HG03469 (cell line): ENCODE measurements around the gene CD84.
A peak's percentile ranks its signal among the peaks of the same experiment; 100 is the strongest.
"Not testable (repeated sequence)": the region's sequence is repeated elsewhere in the genome, so short reads cannot be mapped to it uniquely, and the experiment has no call there.

ENCODE experiments used
- ATAC-seq: cut with Tn5 transposase; IDR thresholded peaks from one replicate; pipeline ENCODE4 v1.9.1; 2021; ENCODE audit warnings: mild to moderate bottlenecking, moderate library complexity, moderate number of reproducible peaks; ENCODE audit not compliant: unreplicated experiment

The CD84 gene

DNA sequence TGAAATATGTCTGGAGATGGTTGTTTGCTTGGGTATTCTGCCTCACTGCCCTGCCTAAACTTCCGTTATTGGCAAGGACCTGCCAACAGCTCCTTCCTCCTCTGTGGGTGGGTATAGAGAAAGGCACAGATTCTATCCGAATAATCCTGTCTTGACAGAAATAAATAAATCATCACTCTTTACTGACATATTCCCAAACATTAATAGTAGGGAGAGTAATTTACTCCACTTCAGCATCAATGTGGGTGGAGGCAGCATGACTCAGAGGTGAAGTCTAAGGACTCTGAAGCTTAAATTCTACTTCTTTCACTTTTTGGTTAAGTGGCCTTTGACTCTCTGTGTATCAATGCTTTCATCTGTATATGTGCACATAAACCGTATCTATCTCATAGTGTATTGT lies 2.9 kb downstream of the CD84 start:
- no peak for ATAC-seq

DNA sequence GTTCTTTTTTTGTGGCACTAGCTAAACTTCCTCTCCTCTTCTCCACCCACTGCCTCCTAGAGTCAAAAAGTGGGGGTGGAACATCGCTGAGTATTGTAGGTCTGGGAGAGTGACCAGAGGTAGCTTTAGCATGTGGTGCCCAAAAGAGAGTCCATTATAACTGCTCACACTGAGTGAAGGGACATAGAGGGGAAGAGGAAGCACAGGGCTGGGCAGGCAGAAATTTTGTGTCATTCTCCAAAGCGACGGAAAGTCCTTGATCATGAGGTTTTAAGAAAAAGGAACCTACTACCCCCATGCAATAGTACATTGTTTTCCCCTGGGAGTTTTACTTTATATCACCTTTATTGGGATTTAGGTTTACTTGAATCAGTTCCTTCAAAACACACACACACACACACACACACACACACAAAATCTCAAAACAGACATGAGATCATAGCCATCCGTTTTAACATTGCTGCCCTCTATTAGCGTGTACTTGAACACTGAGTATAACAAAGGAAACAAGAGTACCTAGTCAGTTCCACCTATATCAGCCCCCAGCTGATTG lies 4.1 kb downstream of the CD84 start:
- no peak for ATAC-seq

DNA sequence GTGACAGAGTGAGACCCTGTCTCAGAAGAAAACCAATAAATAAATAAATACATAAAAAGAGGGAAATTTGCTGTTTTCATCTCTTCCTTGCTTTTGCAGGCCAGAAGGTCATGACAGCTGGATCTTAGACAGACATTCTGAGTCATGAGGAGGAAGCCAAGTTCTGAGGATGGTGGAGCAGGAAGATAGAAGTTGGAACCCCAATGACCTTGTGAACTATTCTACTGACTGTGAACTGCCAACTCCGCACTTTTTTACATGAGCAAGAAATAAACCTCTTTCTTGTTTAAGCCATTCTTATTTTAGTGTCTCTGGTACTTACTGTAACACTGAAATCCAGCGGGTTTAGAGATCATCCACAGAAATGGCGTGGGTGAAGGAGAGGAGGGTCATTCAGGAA lies 8.5 kb downstream of the CD84 start:
- no peak for ATAC-seq

DNA sequence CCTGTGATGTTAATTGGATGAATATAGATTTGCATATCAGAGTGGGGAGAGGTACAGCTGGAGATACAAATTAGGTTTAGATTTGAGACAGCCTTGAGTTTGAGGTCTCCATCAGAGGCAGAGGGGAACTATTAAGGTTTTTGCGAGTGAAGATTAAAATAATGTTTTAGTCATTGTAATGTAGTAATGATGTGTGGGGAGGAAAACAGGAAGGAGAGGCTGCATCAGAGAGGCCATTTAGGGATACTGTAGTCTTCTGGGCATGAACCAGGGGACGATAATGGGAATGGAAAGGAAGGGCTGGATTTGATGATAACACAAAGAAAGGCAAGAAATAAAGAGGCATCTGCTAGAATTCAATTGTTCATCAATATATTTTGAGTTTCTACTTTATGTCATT lies 9.5 kb downstream of the CD84 start:
- no peak for ATAC-seq

DNA sequence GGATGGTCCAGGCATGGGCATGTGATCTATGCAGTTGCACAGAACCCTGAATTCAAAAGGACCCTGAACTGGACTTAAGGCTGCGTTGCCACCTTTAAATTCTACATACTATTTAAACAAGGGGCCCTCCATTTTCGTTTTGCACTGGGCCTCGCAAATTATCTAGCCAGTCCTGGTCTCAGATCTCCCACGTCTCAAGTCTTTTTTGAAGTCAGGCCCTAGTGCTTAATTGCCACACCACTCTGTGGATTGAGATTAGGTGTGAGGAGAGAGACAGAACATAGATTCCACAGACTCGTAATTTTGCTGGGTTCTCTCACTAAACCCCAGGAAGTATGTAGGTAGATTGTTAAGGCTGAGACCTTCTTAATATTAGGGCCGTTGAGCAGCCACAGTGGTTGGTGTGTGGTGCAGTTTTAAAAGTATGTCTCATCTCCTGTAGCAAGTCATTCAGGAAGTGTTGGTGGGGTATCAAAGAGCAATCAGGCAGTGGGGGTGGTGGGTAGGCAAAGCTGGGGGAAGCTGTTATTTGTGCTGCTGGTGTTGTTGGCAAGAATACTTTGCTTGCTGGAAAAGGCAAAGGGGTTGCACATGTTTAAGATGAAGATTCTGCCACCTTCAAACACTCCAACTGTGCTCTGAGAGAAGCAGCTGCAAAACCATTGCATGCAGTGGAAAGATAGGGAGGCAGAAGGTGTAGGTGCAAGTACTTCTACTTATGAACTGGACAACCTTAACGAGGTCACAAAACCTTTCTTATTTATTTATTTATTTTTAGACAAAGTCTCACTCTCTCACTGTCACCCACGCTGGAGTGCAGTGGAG lies 11.2 kb downstream of the CD84 start:
- no peak for ATAC-seq

DNA sequence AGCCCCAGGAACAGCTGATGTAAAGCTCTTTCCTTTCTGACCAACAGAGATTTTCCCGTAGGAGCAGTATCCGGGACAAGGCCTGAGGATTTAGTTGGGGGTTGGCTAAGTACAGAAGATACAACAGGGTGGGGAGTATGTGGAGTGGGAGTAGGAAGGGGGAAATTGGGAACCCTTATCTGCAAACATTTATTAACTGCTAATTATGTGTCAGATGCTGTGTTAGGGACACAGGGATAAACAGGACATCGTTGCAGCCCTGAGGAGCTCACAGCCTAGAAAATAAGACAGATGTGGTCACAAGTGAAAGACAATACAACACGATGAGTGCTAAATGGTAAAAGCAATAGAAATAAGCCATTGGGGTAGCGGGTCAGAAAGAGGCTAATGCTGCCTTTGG lies 12.0 kb downstream of the CD84 start:
- ATAC-seq = no peak

DNA sequence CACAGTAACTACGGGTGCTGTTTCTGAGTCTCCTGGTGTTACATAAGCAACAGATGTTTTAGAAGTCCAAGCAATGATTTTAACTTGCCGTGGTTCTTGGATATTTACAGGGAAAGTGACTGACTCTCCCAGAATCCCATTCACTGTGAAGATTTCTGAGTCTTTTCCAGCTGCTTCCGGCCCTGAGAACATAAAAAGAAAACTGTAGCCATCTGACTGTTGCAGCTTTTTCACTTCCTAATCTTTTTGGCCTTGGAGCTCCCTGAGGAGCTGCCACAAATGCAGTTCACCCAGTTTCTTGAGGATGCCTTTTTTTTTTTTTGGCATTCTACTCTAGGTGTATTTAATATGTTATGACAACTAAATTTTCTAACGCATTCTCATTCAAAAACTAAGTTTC lies 13.7 kb downstream of the CD84 start:
- no peak for ATAC-seq

DNA sequence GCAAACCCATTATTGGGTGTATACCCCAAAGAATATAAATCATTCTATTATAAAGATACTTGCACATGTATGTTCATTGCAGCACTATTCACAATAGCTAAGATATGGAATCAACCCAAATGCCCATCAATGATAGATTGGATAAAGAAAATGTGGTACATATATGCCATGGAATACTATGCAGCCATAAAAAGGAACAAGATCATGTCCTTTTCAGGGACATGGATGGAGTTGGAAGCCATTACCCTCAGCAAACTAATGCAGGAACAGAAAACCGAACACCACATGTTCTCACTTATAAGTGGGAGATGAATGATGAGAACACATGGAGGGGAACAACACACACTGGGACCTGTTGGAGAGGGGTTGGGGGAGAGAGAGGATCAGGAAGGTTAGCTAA lies 16.1 kb downstream of the CD84 start:
- ATAC-seq = not testable (repeated sequence)

DNA sequence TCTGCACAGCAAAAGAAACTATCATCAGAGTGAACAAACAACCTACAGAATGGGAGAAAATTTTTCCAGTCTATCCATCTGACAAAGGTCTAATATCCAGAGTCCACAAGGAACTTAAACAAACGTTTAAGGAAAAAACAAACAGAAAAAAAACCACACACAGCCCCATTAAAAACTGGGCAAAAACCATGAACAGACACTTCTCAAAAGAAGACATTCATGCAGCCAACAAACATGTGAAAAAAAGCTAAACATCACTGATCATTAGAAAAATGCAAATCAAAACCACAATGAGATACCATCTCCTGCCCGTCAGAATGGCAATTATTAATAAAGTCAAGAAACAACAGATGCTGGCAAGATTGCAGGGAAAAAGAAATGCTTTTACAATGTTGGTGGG lies 16.6 kb downstream of the CD84 start:
- not testable (repeated sequence) for ATAC-seq

DNA sequence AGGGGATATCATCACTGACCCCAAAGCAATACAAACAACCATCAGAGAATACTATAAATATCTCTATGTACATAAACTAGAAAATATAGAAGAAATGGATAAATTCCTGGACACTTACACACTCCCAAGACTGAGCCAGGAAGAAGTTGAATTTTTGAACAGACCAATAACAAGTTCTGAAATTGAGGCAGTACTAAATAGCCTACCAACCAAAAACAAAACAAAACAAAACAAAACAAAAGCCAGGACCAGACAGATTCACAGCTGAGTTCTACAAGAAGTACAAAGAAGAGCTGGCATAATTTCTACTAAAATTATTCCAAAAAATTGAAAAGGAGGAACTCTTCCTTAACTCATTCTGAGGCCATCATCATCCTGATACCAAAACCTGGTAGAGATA lies 18.5 kb downstream of the CD84 start:
- ATAC-seq = no peak

DNA sequence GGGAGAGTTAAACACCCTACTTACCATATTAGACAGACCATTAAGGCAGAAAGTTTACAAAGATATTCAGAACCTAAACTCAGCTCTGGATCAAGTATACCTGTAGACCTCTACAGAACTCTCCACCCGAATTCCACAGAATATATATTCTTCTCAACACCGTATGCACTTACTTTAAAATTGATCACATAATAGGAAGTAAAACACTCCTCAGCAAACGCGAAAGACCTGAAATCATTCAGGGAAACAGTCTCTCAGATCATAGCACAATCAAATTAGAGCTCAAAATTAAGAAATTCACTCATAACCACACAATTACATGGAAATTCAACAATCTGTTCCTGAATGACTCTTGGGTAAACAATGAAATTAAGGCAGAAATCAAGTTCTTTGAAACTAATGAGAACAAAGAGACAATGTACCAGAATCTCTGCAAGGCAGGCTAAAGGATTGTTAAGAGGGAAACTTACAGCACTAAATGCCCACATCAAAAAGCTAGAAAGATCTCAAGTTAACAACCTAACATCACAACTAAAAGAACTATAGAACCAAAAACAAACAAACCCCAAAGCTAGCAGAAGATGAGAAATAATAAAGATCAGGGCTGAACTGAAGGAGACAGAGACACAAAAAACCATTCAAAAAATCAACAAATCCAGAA lies 19.1 kb downstream of the CD84 start:
- ATAC-seq = no peak

DNA sequence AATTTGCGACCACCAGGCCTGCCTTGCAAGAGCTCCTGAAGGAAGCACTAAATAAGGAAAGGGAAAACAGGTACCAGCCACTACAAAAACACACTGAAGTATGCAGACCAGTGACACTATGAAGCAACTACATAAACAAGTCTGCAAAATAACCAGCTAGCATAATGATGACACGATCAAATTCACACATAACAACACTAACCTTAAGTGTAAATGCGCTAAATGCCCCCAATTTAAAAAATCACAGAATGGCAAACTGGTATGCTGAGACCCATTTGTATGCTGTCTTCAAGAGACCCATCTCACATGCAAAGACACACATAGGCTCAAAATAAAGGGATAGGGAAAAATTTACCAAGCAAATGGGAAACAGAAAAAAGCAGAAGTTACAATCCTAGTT lies 19.9 kb downstream of the CD84 start:
- ATAC-seq = not testable (repeated sequence)

DNA sequence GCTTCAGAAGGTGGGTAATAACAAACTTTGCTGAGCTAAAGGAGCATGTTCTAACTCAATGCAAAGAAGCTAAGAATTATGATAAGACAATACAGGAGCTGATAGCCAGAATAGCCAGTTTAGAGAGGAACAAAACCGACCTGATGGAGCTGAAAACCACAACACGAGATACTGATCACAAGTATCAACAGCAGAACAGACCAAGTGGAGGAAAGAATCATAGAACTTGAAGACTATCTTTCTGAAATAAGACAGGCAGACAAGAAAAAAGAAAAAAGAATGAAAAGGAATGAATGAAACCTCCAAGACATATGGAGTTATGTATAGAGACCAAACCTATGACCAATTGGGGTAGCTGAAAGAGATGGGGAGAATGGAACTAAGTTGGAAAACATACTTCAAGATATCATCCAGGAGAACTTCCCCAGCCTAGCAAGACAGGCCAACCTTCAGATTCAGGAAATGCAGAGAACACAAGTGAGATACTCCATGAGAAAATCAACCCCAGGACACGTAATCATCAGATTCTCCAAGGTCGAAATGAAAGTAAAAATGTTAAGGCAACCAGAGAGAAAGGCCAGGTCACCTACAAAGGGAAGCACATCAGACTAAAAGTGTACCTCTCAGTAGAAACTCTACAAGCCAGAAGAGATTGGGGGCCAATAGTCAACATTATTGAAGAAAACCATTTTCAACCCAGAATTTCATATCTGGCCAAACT lies 20.5 kb downstream of the CD84 start:
- ATAC-seq = no peak

DNA sequence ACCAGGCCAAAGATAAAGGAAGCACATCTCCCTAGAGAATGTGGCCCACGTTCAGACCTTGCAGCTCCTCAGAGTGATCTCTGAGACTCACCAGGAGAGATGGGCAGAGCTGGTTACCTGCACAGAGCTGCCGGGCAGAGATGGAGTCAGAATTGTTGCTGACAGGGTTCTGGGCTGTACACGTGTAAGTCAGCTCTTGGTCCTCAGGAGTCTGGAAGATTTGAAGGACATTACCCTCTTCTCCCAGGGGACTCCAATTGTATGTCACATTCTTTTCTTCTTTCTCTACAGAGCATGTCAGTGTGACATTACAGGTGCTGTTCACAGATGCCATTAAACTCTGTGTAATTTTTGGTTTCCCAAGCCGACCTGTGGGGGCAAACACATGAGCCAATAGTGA lies 25.5 kb downstream of the CD84 start:
- no peak for ATAC-seq

DNA sequence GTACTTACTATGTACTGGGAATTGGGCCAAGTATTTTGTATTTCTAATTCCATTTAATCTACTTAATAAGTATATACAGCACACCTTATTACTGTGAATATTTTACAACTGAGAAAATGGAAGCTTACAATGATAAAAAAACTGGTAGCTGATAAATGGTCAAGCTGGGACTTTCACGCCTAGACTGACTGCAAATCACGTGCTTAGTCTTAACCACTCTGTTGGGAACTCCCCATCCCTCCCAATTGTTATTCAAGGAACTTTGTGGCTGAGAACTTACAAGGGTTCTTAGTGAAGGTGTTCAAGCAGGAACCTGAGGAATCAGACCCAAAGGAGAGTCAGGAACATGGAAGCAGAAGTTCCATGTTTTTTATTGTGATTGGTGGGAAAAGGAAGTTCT lies 26.9 kb downstream of the CD84 start:
- ATAC-seq = no peak

DNA sequence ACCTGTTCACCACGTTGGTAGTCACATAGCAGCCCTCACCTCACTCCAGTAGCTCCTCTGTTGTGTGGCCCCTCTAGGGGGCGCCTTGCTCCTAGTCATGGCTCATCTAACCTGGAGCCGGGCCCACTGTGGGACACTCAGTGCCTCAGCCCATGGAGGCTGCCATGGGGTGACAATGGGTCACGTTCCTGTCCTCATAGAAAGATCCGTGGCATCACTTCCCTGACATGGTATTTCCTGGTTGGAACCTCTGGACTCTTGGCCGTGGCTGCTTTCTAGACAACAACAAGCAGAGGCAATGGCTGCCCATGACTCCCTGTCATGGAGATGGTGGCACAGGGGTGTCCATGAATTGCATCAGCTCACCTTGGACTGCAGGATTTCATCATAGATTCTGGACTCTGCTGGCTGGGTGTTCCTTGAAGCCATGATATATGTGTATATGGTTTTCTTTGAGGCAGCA lies 28.7 kb downstream of the CD84 start:
- ATAC-seq = no peak

DNA sequence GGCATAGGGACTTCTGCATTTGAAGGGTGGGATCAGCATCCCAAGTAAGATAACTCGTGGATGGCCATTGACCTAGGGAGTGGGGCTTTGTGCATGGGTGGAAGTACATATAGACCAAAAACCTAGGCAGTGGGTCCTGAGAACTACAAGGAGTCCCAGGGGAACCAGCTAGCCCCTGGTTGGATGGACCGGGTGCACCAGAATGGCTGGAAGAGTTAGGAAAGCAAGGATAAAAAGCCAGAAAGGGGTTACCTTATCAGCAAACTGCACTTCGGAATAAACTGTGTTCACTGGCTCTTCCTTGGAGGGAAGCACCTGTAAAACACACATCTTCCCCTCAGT lies 29.7 kb downstream of the CD84 start:
- ATAC-seq = no peak

DNA sequence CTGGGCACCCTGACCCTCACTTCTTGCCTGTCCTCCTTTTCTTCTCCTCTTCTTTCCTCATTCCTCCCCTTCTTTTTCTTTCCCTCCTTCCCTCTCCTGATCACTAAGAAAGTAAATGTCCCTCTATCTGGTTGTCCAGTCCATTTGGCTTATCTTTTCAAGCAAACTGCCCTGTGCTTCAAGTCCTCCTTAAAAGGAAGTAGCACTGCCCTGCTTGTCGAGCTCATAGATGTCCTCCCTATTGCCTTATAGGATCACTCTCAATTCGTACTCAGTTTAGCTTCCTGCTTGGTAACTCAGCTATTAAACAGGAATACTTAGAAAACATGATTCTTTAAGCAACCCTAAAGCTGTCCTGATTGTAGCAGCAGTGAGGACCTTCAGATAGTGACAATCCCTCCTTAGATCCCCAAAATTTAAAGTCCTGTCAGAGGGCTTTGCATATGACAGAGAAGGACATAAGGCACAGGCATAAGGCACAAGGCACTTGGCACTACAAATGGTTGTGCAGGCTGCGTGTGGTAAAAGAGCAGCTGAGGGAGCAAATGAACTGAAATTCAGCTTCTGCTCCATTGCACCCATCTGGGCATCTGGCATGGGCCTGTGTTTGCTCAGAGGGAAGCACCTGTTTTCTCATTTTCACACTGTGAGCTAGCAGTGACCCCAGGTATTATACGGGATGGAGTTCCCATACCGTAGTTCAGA lies 30.2 kb downstream of the CD84 start:
- ATAC-seq = peak; percentile 37

DNA sequence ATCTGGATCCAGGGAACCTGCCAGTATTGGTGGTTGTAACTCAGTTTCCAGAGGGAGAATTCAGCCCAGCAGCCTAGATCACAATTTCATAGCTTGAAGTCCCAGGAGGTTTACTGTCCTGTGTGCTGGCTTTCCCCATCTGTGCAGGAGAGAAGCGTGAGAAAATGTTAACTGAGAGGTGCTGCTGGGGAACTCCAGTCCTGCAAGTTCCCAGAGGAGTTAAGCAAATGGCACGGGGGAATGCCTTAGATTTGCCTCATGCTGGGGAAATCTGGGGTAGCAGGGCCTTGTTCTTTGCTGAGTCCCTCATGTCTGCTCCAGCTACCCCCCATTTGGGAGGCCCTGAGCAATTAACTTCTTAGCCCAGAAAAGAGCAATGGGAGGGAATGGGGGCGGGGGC lies 31.1 kb downstream of the CD84 start:
- ATAC-seq = no peak

DNA sequence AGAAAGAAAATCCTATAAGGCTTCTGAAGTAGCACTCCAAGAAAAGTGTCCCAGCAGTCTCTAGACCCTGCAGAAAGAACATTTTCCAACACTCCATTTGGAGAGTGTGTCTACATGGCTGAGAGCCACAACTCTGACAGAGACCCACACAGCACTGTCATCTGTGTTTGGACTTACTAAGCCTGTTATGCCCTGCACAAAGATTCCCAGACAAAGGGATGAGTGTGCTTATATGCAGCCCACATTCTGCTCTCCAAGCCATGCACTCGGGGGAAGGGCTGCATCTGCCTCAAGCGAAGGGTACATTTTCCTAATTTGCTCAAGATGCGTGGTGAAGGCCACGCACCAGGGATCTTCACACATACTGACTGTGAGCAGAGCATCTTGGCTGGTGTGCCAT lies 31.9 kb downstream of the CD84 start:
- no peak for ATAC-seq

DNA sequence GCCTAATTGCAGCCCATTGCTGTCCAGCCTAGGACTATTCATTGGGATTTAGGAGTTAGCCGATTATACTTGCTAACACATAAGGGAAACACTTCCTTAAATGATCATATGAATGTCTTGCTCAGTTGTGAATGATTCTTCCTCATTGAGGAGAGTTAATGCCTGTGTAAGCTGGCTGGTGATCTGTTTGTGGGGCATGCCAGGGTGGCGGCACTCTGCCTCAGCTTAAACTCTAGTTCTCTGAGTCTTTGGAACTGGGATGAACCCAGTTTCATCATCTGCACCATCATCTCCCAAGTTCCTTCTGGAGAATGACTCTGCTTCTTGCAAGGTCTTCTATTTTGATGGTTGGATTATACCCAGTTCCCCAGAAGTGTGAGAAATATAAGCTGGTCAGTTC lies 32.4 kb downstream of the CD84 start:
- no peak for ATAC-seq
